SK-N-MC (cell line): ENCODE measurements around the gene UMAD1.
"Not testable (repeated sequence)": the region's sequence is repeated elsewhere in the genome, so short reads cannot be mapped to it uniquely, and the experiment has no call there.

Experiments used
- DNase-seq: peaks from one replicate; pipeline ENCODE4 v3.0.0-alpha.2; 2011; ENCODE audit warnings: low read depth, low spot score
- H3K27ac ChIP-seq: fragments of 200-600 bp; sonication (generic); 2 replicates; pipeline ENCODE4 v1.5.1; 2016; ENCODE audit warnings: mixed run types
- H3K36me3 ChIP-seq: fragments of 200-600 bp; sonication (generic); 2 replicates; pipeline ENCODE4 v1.6.1; 2017; ENCODE audit warnings: antibody characterized with exemption, low read length, mixed read lengths; ENCODE audit not compliant: insufficient read depth
- H3K4me3 ChIP-seq: fragments of 200-600 bp; sonication (generic); 2 replicates; pipeline ENCODE4 v1.5.1; 2016
- H3K9ac ChIP-seq: fragments of 200-600 bp; sonication (generic); 2 replicates; pipeline ENCODE4 v1.8.0; 2017; ENCODE audit warnings: mixed run types, mixed read lengths; ENCODE audit not compliant: insufficient read length
- H3K9me3 ChIP-seq: fragments of 200-600 bp; sonication (generic); 2 replicates; pipeline ENCODE4 v1.6.1; 2017; ENCODE audit warnings: low read depth, mild to moderate bottlenecking, antibody characterized with exemption, low read length, moderate library complexity, mixed read lengths
- EZH2 ChIP-seq: fragments of 200-600 bp; sonication (generic); IDR thresholded peaks from one replicate; pipeline ENCODE4 v1.6.1; 2017; ENCODE audit warnings: antibody characterized with exemption
- FOXP2 ChIP-seq: optimal IDR thresholded peaks from 2 replicates; pipeline ENCODE3; 2011; ENCODE audit warnings: mild to moderate bottlenecking, moderate library complexity; ENCODE audit not compliant: insufficient read depth; ENCODE audit errors: extremely low read length, control extremely low read depth
- POLR2AphosphoS5 ChIP-seq: IDR thresholded peaks from 2 replicates; pipeline ENCODE4 v1.6.1; 2012; ENCODE audit warnings: mild to moderate bottlenecking, low read depth, low read length, borderline replicate concordance

The UMAD1 gene

GRCh38 chr7:7819442-7820247, 179.1 kb downstream of the UMAD1 start:
- Histone ChIP-seq H3K4me3 (no peak overlapping the region), H3K27ac (no peak overlapping the region), H3K9me3 (no peaks in the 10 kb centered on the region), H3K36me3 (no peaks in the 10 kb centered on the region), H3K9ac (no peak overlapping the region)
- TF ChIP-seq EZH2 (no peak), FOXP2 (no peak), POLR2AphosphoS5 (no peak)
- DNase-seq: no peak

GRCh38 chr7:7820409-7820808, 179.9 kb downstream of the UMAD1 start:
- H3K9me3 ChIP-seq: no peaks in the 10 kb centered on the region
- H3K36me3 ChIP-seq: no peaks in the 10 kb centered on the region
- no peak overlapping the region for H3K9ac ChIP-seq
- TF ChIP-seq FOXP2 (no peak), POLR2AphosphoS5 (no peak), EZH2 (no peak)
- H3K27ac ChIP-seq: no peak overlapping the region
- H3K4me3 ChIP-seq: no peak overlapping the region
- DNase-seq: no peak

- Histone ChIP-seq H3K9me3 (no peaks in the 10 kb centered on the region), H3K36me3 (no peaks in the 10 kb centered on the region), H3K9ac (no peak overlapping the region), H3K4me3 (no peak overlapping the region), H3K27ac (no peak overlapping the region)
- TF ChIP-seq FOXP2 (no peak), EZH2 (no peak), POLR2AphosphoS5 (no peak)
- no peak for DNase-seq
Observed at GRCh38 chr7:7820939-7821338, 180.4 kb downstream of the UMAD1 start.

GRCh38 chr7:7821517-7821916, 181.0 kb downstream of the UMAD1 start:
- no peaks in the 10 kb centered on the region for H3K36me3 ChIP-seq
- DNase-seq: no peak
- no peak for TF ChIP-seq POLR2AphosphoS5
- TF ChIP-seq FOXP2: no peak
- TF ChIP-seq EZH2: no peak

GRCh38 chr7:7825294-7825693, 184.7 kb downstream of the UMAD1 start:
- not testable (repeated sequence) for H3K36me3 ChIP-seq, H3K9ac ChIP-seq, DNase-seq, H3K9me3 ChIP-seq, H3K27ac ChIP-seq, H3K4me3 ChIP-seq

More at GRCh38 chr7:7821517-7821916, 181.0 kb downstream of the UMAD1 start:
- Histone ChIP-seq H3K27ac (no peak overlapping the region), H3K9me3 (no peaks in the 10 kb centered on the region), H3K9ac (no peak overlapping the region), H3K4me3 (no peak overlapping the region)

- DNase-seq: no peak
- TF ChIP-seq POLR2AphosphoS5 (no peak), FOXP2 (no peak)
- H3K9me3 ChIP-seq: no peaks in the 10 kb centered on the region
Observed at GRCh38 chr7:7829667-7830066, 189.1 kb downstream of the UMAD1 start.

GRCh38 chr7:7830122-7830878, 189.7 kb downstream of the UMAD1 start:
- Histone ChIP-seq H3K9ac (no peak overlapping the region), H3K4me3 (no peak overlapping the region), H3K27ac (no peak overlapping the region), H3K9me3 (no peaks in the 10 kb centered on the region), H3K36me3 (no peaks in the 10 kb centered on the region)
- no peak for TF ChIP-seq EZH2
- TF ChIP-seq FOXP2: no peak
- TF ChIP-seq POLR2AphosphoS5: no peak
- DNase-seq: no peak

More at GRCh38 chr7:7829667-7830066, 189.1 kb downstream of the UMAD1 start:
- H3K36me3 ChIP-seq: no peaks in the 10 kb centered on the region
- no peak overlapping the region for H3K27ac ChIP-seq
- no peak overlapping the region for H3K4me3 ChIP-seq
- no peak overlapping the region for H3K9ac ChIP-seq

GRCh38 chr7:7832518-7832917, 192.0 kb downstream of the UMAD1 start:
- Histone ChIP-seq H3K27ac (no peak overlapping the region), H3K9ac (no peak overlapping the region), H3K4me3 (no peak overlapping the region), H3K36me3 (no peaks in the 10 kb centered on the region), H3K9me3 (no peaks in the 10 kb centered on the region)
- TF ChIP-seq EZH2 (no peak), FOXP2 (no peak), POLR2AphosphoS5 (no peak)
- no peak for DNase-seq
